H1 (cell line): ENCODE measurements around the gene TRAPPC8. TPM values are rescaled to one million over a fixed set of nuclear protein-coding genes. Genes with fewer than 3 reads are reported as not detected.

Experiments
- CTCF ChIA-PET: fragments of 300-600 bp; sonication (Branson Sonifier 250); formaldehyde crosslinking; loops from one replicate; lab custom pipeline; 2021; ENCODE audit not compliant: partially characterized antibody; lab: Charles Lee
- POLR2A ChIA-PET: fragments of 300-600 bp; sonication (Branson Sonifier 250); formaldehyde crosslinking; loops from one replicate; lab custom pipeline; 2021; ENCODE audit warnings: inconsistent platforms; ENCODE audit not compliant: partially characterized antibody; lab: Charles Lee
- DNase-seq, 2 experiments: peaks; one replicate each; pipeline versions ENCODE4 v3.0.0 to v3.0.0-alpha.2; 2010 to 2022; ENCODE audit warnings: low spot score in 2 of 2, low read depth in 1 of 2, mixed read lengths in 1 of 2
- FAIRE-seq: peaks from 2 replicates; lab custom pipeline; 2011; peaks lifted over from hg19 to GRCh38; lab: Jason Lieb, UNC
- H2AFZ ChIP-seq: 2 replicates; pipeline ENCODE4 v1.8.1; 2012; ENCODE audit warnings: low read length, inconsistent platforms
- H2AK5ac ChIP-seq: 2 replicates; pipeline ENCODE4 v1.6.1; 2013; ENCODE audit warnings: low read depth, low read length
- H2BK120ac ChIP-seq: replicated peaks from 2 replicates; pipeline ENCODE3; 2013; ENCODE audit warnings: low read depth, low read length, inconsistent platforms
- H2BK12ac ChIP-seq: 2 replicates; pipeline ENCODE4 v1.6.1; 2013; ENCODE audit warnings: low read depth, low read length
- H2BK15ac ChIP-seq: 2 replicates; pipeline ENCODE4 v1.6.1; 2013; ENCODE audit warnings: low read length
- H2BK20ac ChIP-seq: 2 replicates; pipeline ENCODE4 v1.6.1; 2013; ENCODE audit warnings: low read length
- H2BK5ac ChIP-seq: 2 replicates; pipeline ENCODE4 v1.6.1; 2013; ENCODE audit warnings: low read depth, low read length
- H3K14ac ChIP-seq: 2 replicates; pipeline ENCODE4 v1.6.1; 2013; ENCODE audit warnings: inconsistent platforms; ENCODE audit not compliant: insufficient read length
- H3K18ac ChIP-seq: 2 replicates; pipeline ENCODE4 v1.6.1; 2013; ENCODE audit warnings: low read length; ENCODE audit errors: extremely low read depth
- H3K23ac ChIP-seq: 2 replicates; pipeline ENCODE4 v1.6.1; 2013; ENCODE audit warnings: inconsistent platforms; ENCODE audit not compliant: insufficient read length
- H3K23me2 ChIP-seq: 2 replicates; pipeline ENCODE4 v1.6.1; 2013; ENCODE audit warnings: low read depth, low read length
- H3K27ac ChIP-seq: 2 replicates; pipeline ENCODE4 v1.6.1; 2011; ENCODE audit warnings: low read depth, low read length, inconsistent platforms
- H3K27me3 ChIP-seq, 4 experiments: replicated peaks in 1 of 4; 1 replicate in 1 of 4; 2 replicates in 3 of 4; pipeline versions ENCODE4 v1.6.1 to v1.8.1; 2011 to 2013; ENCODE audit warnings: low read length in 3 of 4, mild to moderate bottlenecking in 3 of 4, inconsistent platforms in 2 of 4, mixed read lengths in 2 of 4, moderate library complexity in 1 of 4; ENCODE audit not compliant: control insufficient read depth in 3 of 4, insufficient read depth in 3 of 4; ENCODE audit errors: extremely low read depth in 1 of 4
- H3K36me3 ChIP-seq, 4 experiments: 2 replicates each; pipeline versions ENCODE4 v1.6.1 to v1.8.1; 2011 to 2013; ENCODE audit warnings: mild to moderate bottlenecking in 4 of 4, low read length in 3 of 4, moderate library complexity in 2 of 4, control low read depth in 1 of 4, inconsistent platforms in 1 of 4; ENCODE audit not compliant: insufficient read depth in 4 of 4, control insufficient read depth in 2 of 4
- H3K4ac ChIP-seq: replicated peaks from 2 replicates; pipeline ENCODE3; 2013; ENCODE audit warnings: low read length, low read depth, mixed read lengths, inconsistent platforms; ENCODE audit not compliant: insufficient read length
- H3K4me1 ChIP-seq, 4 experiments: replicated peaks in 1 of 4; 1 replicate in 1 of 4; 2 replicates in 3 of 4; pipeline versions ENCODE4 v1.6.1 to v1.8.1; 2011 to 2013; ENCODE audit warnings: low read length in 3 of 4, inconsistent platforms in 2 of 4, mixed read lengths in 1 of 4; ENCODE audit not compliant: insufficient read depth in 4 of 4, control insufficient read depth in 3 of 4
- H3K4me2 ChIP-seq, 2 experiments: 2 replicates each; pipeline versions ENCODE4 v1.6.1 to v1.8.1; 2011 to 2013; ENCODE audit warnings: low read depth in 2 of 2, low read length in 2 of 2, control low read depth in 1 of 2, inconsistent platforms in 1 of 2, mild to moderate bottlenecking in 1 of 2; ENCODE audit not compliant: insufficient read depth in 1 of 2
- H3K4me3 ChIP-seq, 4 experiments: fragments of 200-600, 300-600 bp in 1 of 4; sonication (generic), shearing (Covaris generic), sonication (Bioruptor Twin) in 1 of 4; 2 replicates each; pipeline versions ENCODE4 v1.5.1 to v1.8.1; 2011 to 2016; ENCODE audit warnings: low read length in 4 of 4, low read depth in 3 of 4, control low read depth in 2 of 4, inconsistent platforms in 2 of 4, mild to moderate bottlenecking in 2 of 4, mixed read lengths in 1 of 4, moderate library complexity in 1 of 4; ENCODE audit not compliant: insufficient read depth in 2 of 4; ENCODE audit errors: extremely low read depth in 1 of 4
- H3K56ac ChIP-seq: replicated peaks from 2 replicates; pipeline ENCODE3; 2013; ENCODE audit warnings: low read depth, mild to moderate bottlenecking, mixed read lengths, low read length, inconsistent platforms; ENCODE audit not compliant: insufficient read length
- H3K79me1 ChIP-seq: 2 replicates; pipeline ENCODE4 v1.6.1; 2013; ENCODE audit warnings: low read depth, low read length, control low read depth
- H3K79me2 ChIP-seq, 2 experiments: 2 replicates each; pipeline versions ENCODE4 v1.6.1 to v1.8.1; 2012 to 2013; ENCODE audit warnings: low read length in 2 of 2, mild to moderate bottlenecking in 2 of 2, inconsistent platforms in 1 of 2; ENCODE audit not compliant: insufficient read depth in 2 of 2, control insufficient read depth in 1 of 2
- H3K9ac ChIP-seq, 4 experiments: replicated peaks in 1 of 4; 1 replicate in 1 of 4; 2 replicates in 3 of 4; pipeline versions ENCODE4 v1.6.1 to v1.8.1; 2011 to 2013; ENCODE audit warnings: low read depth in 3 of 4, low read length in 3 of 4, control low read depth in 2 of 4, mild to moderate bottlenecking in 2 of 4, moderate library complexity in 2 of 4, inconsistent platforms in 1 of 4; ENCODE audit errors: extremely low read depth in 1 of 4
- H3K9me3 ChIP-seq, 2 experiments: 2 replicates each; pipeline versions ENCODE4 v1.6.1 to v1.8.1; 2012 to 2013; ENCODE audit warnings: mild to moderate bottlenecking in 2 of 2, moderate library complexity in 2 of 2, control low read depth in 1 of 2, inconsistent platforms in 1 of 2, low read depth in 1 of 2, low read length in 1 of 2, mixed read lengths in 1 of 2; ENCODE audit not compliant: insufficient read depth in 2 of 2
- H4K20me1 ChIP-seq, 2 experiments: replicated peaks in 1 of 2; 2 replicates each; pipeline versions ENCODE3 to v1.8.1; 2011 to 2013; ENCODE audit warnings: inconsistent platforms in 2 of 2, low read length in 2 of 2, mild to moderate bottlenecking in 1 of 2; ENCODE audit not compliant: insufficient read depth in 2 of 2, control insufficient read depth in 1 of 2
- H4K5ac ChIP-seq: 2 replicates; pipeline ENCODE4 v1.6.1; 2013; ENCODE audit warnings: low read length, low read depth, mixed read lengths, inconsistent platforms; ENCODE audit not compliant: insufficient read length
- H4K8ac ChIP-seq: 2 replicates; pipeline ENCODE4 v1.8.0; 2013; ENCODE audit warnings: mild to moderate bottlenecking, moderate library complexity, low read length, inconsistent platforms; ENCODE audit not compliant: insufficient read depth; ENCODE audit errors: extremely low read depth
- H4K91ac ChIP-seq: replicated peaks from 2 replicates; pipeline ENCODE3; 2013; ENCODE audit warnings: low read length, mixed read lengths, inconsistent platforms; ENCODE audit not compliant: insufficient read length
- CBX5 ChIP-seq: fragments of 300-800, 300-1000 bp; sonication (generic); IDR thresholded peaks from 2 replicates; pipeline ENCODE4 v1.7.1; 2016; ENCODE audit warnings: antibody characterized with exemption, low read length, low read depth
- CTBP2 ChIP-seq: IDR thresholded peaks from 2 replicates; pipeline ENCODE4 v1.7.0; 2011; ENCODE audit warnings: borderline replicate concordance, mild to moderate bottlenecking, moderate library complexity, mixed read lengths, low read length; ENCODE audit not compliant: insufficient read depth, insufficient read length
- GTF2F1 ChIP-seq: IDR thresholded peaks from 2 replicates; pipeline ENCODE4 v1.6.1; 2012; ENCODE audit warnings: low read depth, low read length, improper control_type of control experiment, borderline replicate concordance
- HDAC2 ChIP-seq, 2 experiments: fragments of 300-600 bp in 1 of 2; sonication (generic) in 1 of 2; IDR thresholded peaks; 2 replicates each; pipeline ENCODE4 v1.6.1; 2011 to 2012; ENCODE audit warnings: low read depth in 2 of 2, low read length in 2 of 2, mild to moderate bottlenecking in 2 of 2, moderate library complexity in 2 of 2, borderline replicate concordance in 1 of 2, inconsistent platforms in 1 of 2
- HDAC6 ChIP-seq: IDR thresholded peaks from one replicate; pipeline ENCODE4 v1.7.1; 2012; ENCODE audit warnings: low read depth, mild to moderate bottlenecking, inconsistent platforms, low read length, moderate library complexity
- KDM5A ChIP-seq: fragments of 200-600 bp; IDR thresholded peaks from 2 replicates; pipeline ENCODE4 v1.7.1; 2012; ENCODE audit warnings: mild to moderate bottlenecking, low read length, inconsistent platforms, mixed read lengths
- MAFK ChIP-seq: IDR thresholded peaks from 2 replicates; pipeline ENCODE4 v1.6.1; 2012; ENCODE audit warnings: low read depth, mild to moderate bottlenecking, improper control_type of control experiment, low read length
- PHF8 ChIP-seq: fragments of 200-600 bp; sonication (generic); conservative IDR thresholded peaks from 2 replicates; pipeline ENCODE4 v1.7.1; 2012; ENCODE audit warnings: low read depth, mild to moderate bottlenecking, inconsistent platforms, low read length, moderate library complexity
- POU5F1 ChIP-seq: IDR thresholded peaks from 2 replicates; pipeline ENCODE4 v1.6.1; 2011; ENCODE audit warnings: low read depth, mild to moderate bottlenecking, low read length, moderate library complexity
- SIN3A ChIP-seq, 2 experiments: IDR thresholded peaks in 1 of 2; conservative IDR thresholded peaks in 1 of 2; 2 replicates each; pipeline ENCODE4 v1.6.1; 2011 to 2012; ENCODE audit warnings: low read length in 2 of 2, improper control_type of control experiment in 1 of 2, low read depth in 1 of 2, mild to moderate bottlenecking in 1 of 2
- SIX5 ChIP-seq: IDR thresholded peaks from 2 replicates; pipeline ENCODE4 v1.6.1; 2011; ENCODE audit warnings: mild to moderate bottlenecking, low read depth, low read length
- SP1 ChIP-seq: IDR thresholded peaks from 2 replicates; pipeline ENCODE4 v1.6.1; 2011; ENCODE audit warnings: low read depth, low read length
- SUZ12 ChIP-seq: fragments of 200-600 bp; sonication (generic); IDR thresholded peaks from 2 replicates; pipeline ENCODE4 v1.6.1; 2012; ENCODE audit warnings: mild to moderate bottlenecking, inconsistent platforms, low read length, moderate library complexity, mixed read lengths
- TEAD4 ChIP-seq: IDR thresholded peaks from 2 replicates; pipeline ENCODE4 v1.6.1; 2012; ENCODE audit warnings: low read depth, low read length, inconsistent platforms, mixed read lengths
- YY1 ChIP-seq: IDR thresholded peaks from 2 replicates; pipeline ENCODE4 v1.6.1; 2011; ENCODE audit warnings: low read depth, mild to moderate bottlenecking, low read length
- WGBS, 2 experiments: shearing (Covaris generic) in 1 of 2; methylation state at CpG; one replicate each; pipeline versions ENCODE4 v1.1.6 to v1.1.7; 2013 to 2015; ENCODE audit warnings: low lambda C conversion rate in 2 of 2, mixed read lengths in 2 of 2, inconsistent platforms in 1 of 2, low coverage in 1 of 2, missing lambda C conversion rate in 1 of 2; ENCODE audit not compliant: insufficient replicate concordance in 2 of 2, insufficient coverage in 1 of 2, insufficient read length in 1 of 2; ENCODE audit errors: extremely low coverage in 1 of 2, missing lambda C conversion rate in 1 of 2; 5-methylcytosine and 5-hydroxymethylcytosine counted together
- polyA plus RNA-seq, 7 experiments: library from polyadenylated mRNA; depleted of rRNA in 3 of 7; stranded (reverse) in 5 of 7; unstranded in 2 of 7; fragments of >200 nt in 5 of 7; fragments of 200-250 nt in 2 of 7; gene quantifications; 1 replicate in 5 of 7; 2 replicates in 1 of 7; 4 replicates in 1 of 7; pipeline versions ENCODE4 v1.2.1 to v1.2.3, GENCODE V29; 2011 to 2013; ENCODE audit warnings: missing spikeins in 2 of 7, mixed read lengths in 2 of 7
- total RNA-seq: library from RNA; stranded (reverse); fragmentation: NEBNext Ultra II Directional; extraction: Animal tissue kit (Norgen Biotek cat#: 25700); gene quantifications from 2 replicates; pipeline ENCODE4 v1.2.1, GENCODE V29; 2021

Gene TRAPPC8
- total and polyA plus RNA-seq, 2 of the 8 experiments (the other 6 are each of a cell fraction or from before 2014, with no cell fraction given), result 43.6 to 56.5 TPM

DNA sequence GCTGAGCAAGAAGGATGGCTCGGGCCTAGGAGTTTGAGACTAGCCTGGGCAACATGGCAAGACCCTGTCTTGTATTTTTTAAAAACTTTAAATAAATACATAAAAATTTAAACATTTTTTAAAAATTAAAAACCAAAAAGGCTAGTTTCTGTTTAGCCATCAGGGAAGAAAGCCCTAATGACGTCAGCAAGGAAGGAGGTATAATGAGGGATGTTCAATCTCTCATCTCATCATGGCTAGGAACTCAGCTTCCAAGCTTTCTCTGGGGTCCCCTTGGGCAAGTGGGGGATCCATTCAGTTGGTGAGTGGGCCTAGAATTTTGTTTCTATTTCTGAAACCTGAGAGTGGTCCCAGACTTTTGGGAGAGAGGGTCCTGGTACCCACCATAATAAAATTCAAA, 147.2 kb downstream of the TRAPPC8 start:
- no peak overlapping the region for H4K8ac ChIP-seq
- H3K56ac ChIP-seq, result no peak overlapping the region
- H3K36me3 ChIP-seq, result no peaks in the 10 kb centered on the region
- H3K23me2 ChIP-seq, result no peaks in the 10 kb centered on the region
- H3K18ac ChIP-seq, result no peak overlapping the region
- no peaks in the 10 kb centered on the region for H4K20me1 ChIP-seq
- H4K5ac ChIP-seq, result no peak overlapping the region
- no peaks in the 10 kb centered on the region for H3K79me1 ChIP-seq
- no peak overlapping the region for H3K4me3 ChIP-seq
- no peak overlapping the region for H4K91ac ChIP-seq
- H2AFZ ChIP-seq, result no peak overlapping the region
- no peak overlapping the region for H2BK15ac ChIP-seq
- POLR2A ChIA-PET, result no interaction called here
- CTCF ChIA-PET, result interaction anchor here (1.3 to 1.6 kb wide), 2 partner anchors 26 to 73 kb away, joined by 3 read pairs; no protein-coding TSS in a partner anchor
- H2BK5ac ChIP-seq, result no peak overlapping the region
- H3K23ac ChIP-seq, result no peak overlapping the region
- H3K14ac ChIP-seq, result no peak overlapping the region
- DNase-seq, result no peak
- no peak overlapping the region for H2BK20ac ChIP-seq
- H3K9ac ChIP-seq, result no peak overlapping the region
- no peaks in the 10 kb centered on the region; a peak in 1 of 7 replicates for H3K27me3 ChIP-seq
- no peaks in the 10 kb centered on the region for H3K4me1 ChIP-seq
- no peaks in the 10 kb centered on the region for H3K79me2 ChIP-seq
- no peak overlapping the region for H3K4me2 ChIP-seq
- 92% methylated on average over 2 of the region's 2 CpGs; no CpG with 5 or more reads in 1 of the 2 experiments for WGBS, 2 experiments
- H3K27ac ChIP-seq, result no peak overlapping the region
- H2AK5ac ChIP-seq, result no peak overlapping the region
- H2BK12ac ChIP-seq, result no peak overlapping the region
- no peak overlapping the region for H3K4ac ChIP-seq
- no peaks in the 10 kb centered on the region for H3K9me3 ChIP-seq
- no peak for FAIRE-seq
- no peak overlapping the region for H2BK120ac ChIP-seq
- TF ChIP-seq HDAC2 (IDR thresholded peaks at IDR 0.05; ENCODE audit: borderline replicate concordance in 1 of 2, low read depth in 2 of 2, low read length in 2 of 2) (no peak), KDM5A (no peak), PHF8 (no peak), SUZ12 (no peak), CTBP2 (no peak), TEAD4 (no peak), SIX5 (no peak), HDAC6 (no peak), SIN3A (conservative IDR thresholded peaks at IDR 0.05 in 1 of 2, IDR thresholded peaks at IDR 0.05 in 1 of 2; ENCODE audit: low read depth in 1 of 2, low read length in 2 of 2) (no peak), POU5F1 (no peak), YY1 (no peak), SP1 (no peak), MAFK (no peak), CBX5 (no peak), GTF2F1 (no peak)
